Erythroblast (primary cell): ENCODE results near the gene ZBTB3.

ENCODE experiments used
- GATA1 ChIP-seq: IDR thresholded peaks from 2 replicates; pipeline ENCODE4 v1.6.1; 2011; ENCODE audit warnings: low read depth, mild to moderate bottlenecking, control low read depth, low read length, moderate library complexity
- POLR2A ChIP-seq: IDR thresholded peaks from 2 replicates; pipeline ENCODE4 v1.6.1; 2011; ENCODE audit warnings: mild to moderate bottlenecking, low read length

GRCh38 chr11:62792202-62792575, 38.2 kb upstream of the ZBTB3 start:
- TF ChIP-seq POLR2A = no peak
- no peak for TF ChIP-seq GATA1
